ENCODE measurements around the gene BPGM. TPM values are rescaled to one million over a fixed set of nuclear protein-coding genes. Genes with fewer than 3 reads are reported as not detected.
A peak's percentile ranks its signal among the peaks of the same experiment; 100 is the strongest.

BPGM gene
- total RNA-seq, 2 donors from 2014 or later: 18.3 to 18.7 TPM

- Histone ChIP-seq H3K4me3 (no peak overlapping the region), H3K4me1 (replicated peaks) (no peaks in the 10 kb centered on the region), H3K27ac (peak overlapping the region; percentile 72 to 75), H3K27me3 (replicated peaks; ENCODE audit: insufficient read depth) (no peaks in the 10 kb centered on the region), H3K36me3 (no peaks in the 10 kb centered on the region), H3K9me3 (no peaks in the 10 kb centered on the region)
- WGBS: 74% methylated on average over 4 of the region's 4 CpGs
- no peak for TF ChIP-seq POLR2AphosphoS5 (IDR thresholded peaks at IDR 0.05)
- TF ChIP-seq CTCF (IDR thresholded peaks at IDR 0.05): no peak
- TF ChIP-seq POLR2A (IDR thresholded peaks at IDR 0.05): no peak
- no peak for DNase-seq (ENCODE audit: low spot score)
- intact Hi-C loops (cut with DNase I): loop anchor here (5.0 kb wide), 3 partner anchors 59 to 259 kb away; partner anchors contain the start of gene CALD1
These were observed 46.6 kb downstream of the BPGM start for GRCh38 chr7:134693256-134693655.

- no peak for DNase-seq (ENCODE audit: low spot score)
- TF ChIP-seq POLR2AphosphoS5 (IDR thresholded peaks at IDR 0.05) (no peak), POLR2A (IDR thresholded peaks at IDR 0.05) (no peak), CTCF (IDR thresholded peaks at IDR 0.05) (no peak)
- intact Hi-C loops (cut with DNase I): loop anchor here (5.0 kb wide), 3 partner anchors 58 to 258 kb away; partner anchors contain the start of gene CALD1
- Histone ChIP-seq H3K4me1 (replicated peaks) (no peaks in the 10 kb centered on the region), H3K4me3 (no peak overlapping the region), H3K36me3 (no peaks in the 10 kb centered on the region), H3K27ac (peak overlapping the region in 1 of 2 donors; percentile 75), H3K9me3 (no peaks in the 10 kb centered on the region), H3K27me3 (replicated peaks; ENCODE audit: insufficient read depth) (no peaks in the 10 kb centered on the region)
- WGBS: 78% methylated on average over 7 of the region's 7 CpGs
These were observed 47.6 kb downstream of the BPGM start for GRCh38 chr7:134694299-134694698.

- no peaks in the 10 kb centered on the region for H3K27me3 ChIP-seq (replicated peaks; ENCODE audit: insufficient read depth)
- H3K9me3 ChIP-seq: no peaks in the 10 kb centered on the region
- H3K27ac ChIP-seq: no peak overlapping the region
- TF ChIP-seq CTCF (IDR thresholded peaks at IDR 0.05) (no peak), POLR2AphosphoS5 (IDR thresholded peaks at IDR 0.05) (no peak), POLR2A (IDR thresholded peaks at IDR 0.05) (no peak)
- 100% methylated on average over 2 of the region's 2 CpGs for WGBS
- DNase-seq (ENCODE audit: low spot score): no peak
- no peaks in the 10 kb centered on the region for H3K36me3 ChIP-seq
- intact Hi-C loops (cut with DNase I): loop anchor here (5.0 kb wide), 3 partner anchors 58 to 258 kb away; partner anchors contain the start of gene CALD1
- no peaks in the 10 kb centered on the region for H3K4me1 ChIP-seq (replicated peaks)
- no peak overlapping the region for H3K4me3 ChIP-seq
These were observed 48.1 kb downstream of the BPGM start for GRCh38 chr7:134694767-134695166.

GRCh38 chr7:134695321-134695860 lies 48.7 kb downstream of the BPGM start:
- TF ChIP-seq CTCF (IDR thresholded peaks at IDR 0.05): no peak
- no peak for TF ChIP-seq POLR2A (IDR thresholded peaks at IDR 0.05)
- TF ChIP-seq POLR2AphosphoS5 (IDR thresholded peaks at IDR 0.05): no peak
- Histone ChIP-seq H3K4me1 (replicated peaks) (no peaks in the 10 kb centered on the region), H3K36me3 (no peaks in the 10 kb centered on the region), H3K4me3 (no peak overlapping the region), H3K27me3 (replicated peaks; ENCODE audit: insufficient read depth) (no peaks in the 10 kb centered on the region), H3K27ac (peak overlapping the region in 1 of 2 donors; percentile 2), H3K9me3 (no peaks in the 10 kb centered on the region)
- 83% methylated on average over 9 of the region's 9 CpGs for WGBS
- no peak for DNase-seq (ENCODE audit: low spot score)
- intact Hi-C loops (cut with DNase I): no loop called here

GRCh38 chr7:134696261-134696660 lies 49.6 kb downstream of the BPGM start:
- H3K27ac ChIP-seq: no peak overlapping the region
- no peak for DNase-seq (ENCODE audit: low spot score)
- intact Hi-C loops (cut with DNase I): no loop called here
- H3K4me1 ChIP-seq (replicated peaks): no peaks in the 10 kb centered on the region
- H3K9me3 ChIP-seq: no peaks in the 10 kb centered on the region
- no peaks in the 10 kb centered on the region for H3K36me3 ChIP-seq
- TF ChIP-seq POLR2A (IDR thresholded peaks at IDR 0.05) (no peak), CTCF (IDR thresholded peaks at IDR 0.05) (no peak), POLR2AphosphoS5 (IDR thresholded peaks at IDR 0.05) (no peak)
- H3K4me3 ChIP-seq: no peak overlapping the region
- no peaks in the 10 kb centered on the region for H3K27me3 ChIP-seq (replicated peaks; ENCODE audit: insufficient read depth)
- WGBS: 58% methylated on average over 5 of the region's 5 CpGs
